ENCODE data around the gene ZKSCAN3.
"Not testable (repeated sequence)": the region's sequence is repeated elsewhere in the genome, so short reads cannot be mapped to it uniquely, and the experiment has no call there.

The ZKSCAN3 gene

DNA sequence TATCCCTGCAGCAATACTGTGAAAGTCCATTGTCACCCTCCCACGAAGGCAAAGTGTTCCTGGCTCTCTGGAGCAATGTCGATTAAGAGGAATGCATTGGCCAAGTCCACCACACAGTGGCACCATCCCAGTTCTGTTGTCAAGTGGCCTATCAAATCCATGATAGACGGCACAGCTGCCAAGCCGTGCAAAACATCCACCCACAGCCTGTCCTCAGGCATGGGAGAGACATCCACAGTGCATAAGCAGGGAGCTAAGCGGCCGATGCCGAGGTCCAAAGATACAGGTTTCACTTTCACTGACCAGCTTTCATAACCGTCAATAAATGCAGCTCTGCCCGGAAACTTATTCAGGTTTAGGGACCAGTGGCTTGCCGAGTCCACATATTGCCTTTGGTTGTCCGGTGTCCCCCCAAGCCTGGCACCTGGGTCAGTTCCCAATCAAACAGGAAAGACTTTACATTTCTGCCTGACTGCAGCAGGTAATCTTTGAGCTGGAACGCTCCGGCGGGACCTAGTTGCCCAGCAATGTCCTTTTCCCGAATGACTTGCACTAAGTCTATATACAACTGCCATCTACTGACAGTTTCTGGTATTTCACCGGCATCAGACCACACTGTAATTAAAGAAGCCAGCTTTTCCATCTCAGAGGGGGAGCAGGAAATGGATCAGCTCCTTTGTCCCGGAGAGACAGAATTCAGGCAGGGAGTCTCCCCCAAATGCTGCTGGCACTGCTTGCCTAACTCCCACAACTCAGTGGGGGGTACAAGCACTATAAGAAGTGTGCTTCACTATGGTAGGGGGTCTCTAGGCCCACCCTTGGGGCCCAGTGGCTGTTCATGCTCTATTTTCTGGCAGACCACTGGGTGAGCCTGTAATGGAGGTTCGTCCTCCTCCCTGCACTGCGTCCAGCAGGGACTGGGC lies 6.3 kb downstream of the ZKSCAN3 start:
- H3K9ac ChIP-seq (ENCODE audit: low read length): peak overlapping the region; percentile 46
- H3F3A ChIP-seq (ENCODE audit: insufficient read depth): peaks cover 2% of the 10 kb centered on the region; the same call in 1 of the 2 replicates
- peaks cover 5% of the 10 kb centered on the region; the same call in 1 of the 2 replicates for H3K36me3 ChIP-seq (ENCODE audit: low read length)
- H3K27me3 ChIP-seq (ENCODE audit: low read length): no peaks in the 10 kb centered on the region
- no peaks in the 10 kb centered on the region for H4K20me1 ChIP-seq (ENCODE audit: low read depth, low read length)
- H3K9me2 ChIP-seq (replicated peaks; ENCODE audit: insufficient read depth, low read length): no peaks in the 10 kb centered on the region
- peak overlapping the region; percentile 69 for H2AFZ ChIP-seq (ENCODE audit: low read depth, low read length, severe bottlenecking)
- H3K4me2 ChIP-seq (ENCODE audit: low read depth, low read length, poor library complexity, severe bottlenecking): peak overlapping the region; percentile 66
- TF ChIP-seq, protein P1, sequence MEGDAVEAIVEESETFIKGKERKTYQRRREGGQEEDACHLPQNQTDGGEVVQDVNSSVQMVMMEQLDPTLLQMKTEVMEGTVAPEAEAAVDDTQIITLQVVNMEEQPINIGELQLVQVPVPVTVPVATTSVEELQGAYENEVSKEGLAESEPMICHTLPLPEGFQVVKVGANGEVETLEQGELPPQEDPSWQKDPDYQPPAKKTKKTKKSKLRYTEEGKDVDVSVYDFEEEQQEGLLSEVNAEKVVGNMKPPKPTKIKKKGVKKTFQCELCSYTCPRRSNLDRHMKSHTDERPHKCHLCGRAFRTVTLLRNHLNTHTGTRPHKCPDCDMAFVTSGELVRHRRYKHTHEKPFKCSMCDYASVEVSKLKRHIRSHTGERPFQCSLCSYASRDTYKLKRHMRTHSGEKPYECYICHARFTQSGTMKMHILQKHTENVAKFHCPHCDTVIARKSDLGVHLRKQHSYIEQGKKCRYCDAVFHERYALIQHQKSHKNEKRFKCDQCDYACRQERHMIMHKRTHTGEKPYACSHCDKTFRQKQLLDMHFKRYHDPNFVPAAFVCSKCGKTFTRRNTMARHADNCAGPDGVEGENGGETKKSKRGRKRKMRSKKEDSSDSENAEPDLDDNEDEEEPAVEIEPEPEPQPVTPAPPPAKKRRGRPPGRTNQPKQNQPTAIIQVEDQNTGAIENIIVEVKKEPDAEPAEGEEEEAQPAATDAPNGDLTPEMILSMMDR (IDR thresholded peaks at IDR 0.05; ENCODE audit: insufficient read depth, low read length, poor library complexity, severe bottlenecking): peak; percentile 83
- TF ChIP-seq EZH2phosphoT487 (conservative IDR thresholded peaks at IDR 0.05; ENCODE audit: low read length): no peak
- H3K9me3 ChIP-seq (ENCODE audit: insufficient read depth, low read length): peaks cover 13% of the 10 kb centered on the region; the same call in 1 of the 2 replicates
- peaks cover 18% of the 10 kb centered on the region; the same call in 1 of the 2 replicates for H3K79me2 ChIP-seq (ENCODE audit: insufficient read depth, low read length)
- H3K27ac ChIP-seq (ENCODE audit: low read depth, low read length): no peak overlapping the region
- H3K4me3 ChIP-seq (ENCODE audit: insufficient read depth, low read length, poor library complexity, severe bottlenecking): peak overlapping the region; percentile 46

DNA sequence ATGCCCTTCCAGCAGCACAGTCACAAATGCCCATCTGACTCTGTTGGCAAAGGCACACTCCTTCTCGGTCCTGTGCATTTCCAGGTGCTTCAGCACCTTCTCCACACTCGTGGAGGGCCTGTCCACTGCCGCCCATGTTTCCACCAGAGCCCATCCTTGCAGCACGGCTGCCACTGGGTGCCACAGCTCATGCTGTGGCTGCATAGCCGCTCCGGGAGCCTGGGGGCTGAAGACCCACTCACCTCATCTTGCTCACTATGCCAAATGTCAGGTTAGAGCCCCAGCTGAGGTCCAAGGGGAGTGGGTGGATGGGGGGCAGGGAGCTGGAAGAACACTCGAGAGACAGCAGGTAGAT lies 6.9 kb downstream of the ZKSCAN3 start:
- H3F3A ChIP-seq (ENCODE audit: insufficient read depth): no peaks in the 10 kb centered on the region; the same call in 1 of the 2 replicates
- peaks cover 13% of the 10 kb centered on the region; the same call in 1 of the 2 replicates for H3K9me3 ChIP-seq (ENCODE audit: insufficient read depth, low read length)
- no peak overlapping the region for H3K4me2 ChIP-seq (ENCODE audit: low read depth, low read length, poor library complexity, severe bottlenecking)
- no peak for TF ChIP-seq EZH2phosphoT487 (conservative IDR thresholded peaks at IDR 0.05; ENCODE audit: low read length)
- TF ChIP-seq, protein P1 (IDR thresholded peaks at IDR 0.05; ENCODE audit: insufficient read depth, low read length, poor library complexity, severe bottlenecking): no peak
- H3K9ac ChIP-seq (ENCODE audit: low read length): no peak overlapping the region
- no peak overlapping the region for H3K27ac ChIP-seq (ENCODE audit: low read depth, low read length)
- no peaks in the 10 kb centered on the region for H3K9me2 ChIP-seq (replicated peaks; ENCODE audit: insufficient read depth, low read length)
- no peaks in the 10 kb centered on the region for H3K27me3 ChIP-seq (ENCODE audit: low read length)
- H3K79me2 ChIP-seq (ENCODE audit: insufficient read depth, low read length): peaks cover 15% of the 10 kb centered on the region; the same call in 1 of the 2 replicates
- H4K20me1 ChIP-seq (ENCODE audit: low read depth, low read length): no peaks in the 10 kb centered on the region
- H2AFZ ChIP-seq (ENCODE audit: low read depth, low read length, severe bottlenecking): no peak overlapping the region
- no peak overlapping the region for H3K4me3 ChIP-seq (ENCODE audit: insufficient read depth, low read length, poor library complexity, severe bottlenecking)
- H3K36me3 ChIP-seq (ENCODE audit: low read length): peaks cover 5% of the 10 kb centered on the region; the same call in 1 of the 2 replicates

DNA sequence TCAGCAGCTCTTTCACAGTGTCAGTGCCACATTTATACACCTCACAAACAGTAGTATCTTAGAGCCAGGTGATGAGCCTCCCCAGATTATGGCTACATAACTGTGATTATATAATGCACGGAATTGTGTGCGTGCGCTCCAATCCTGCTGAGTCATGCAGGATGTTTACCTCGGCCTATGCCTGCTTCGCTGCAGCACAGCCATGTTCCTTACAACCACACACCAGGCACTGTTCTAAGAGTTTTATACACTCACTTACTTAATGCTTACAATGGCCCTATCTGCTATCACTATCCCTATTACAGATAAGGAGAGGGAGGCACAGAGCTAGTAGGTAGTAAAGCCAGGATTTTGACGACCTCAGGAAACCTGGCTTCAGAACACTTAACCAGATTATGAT lies 7.3 kb downstream of the ZKSCAN3 start:
- no peak overlapping the region for H3K4me2 ChIP-seq (ENCODE audit: low read depth, low read length, poor library complexity, severe bottlenecking)
- no peak overlapping the region for H3K9ac ChIP-seq (ENCODE audit: low read length)
- TF ChIP-seq, protein P1 (IDR thresholded peaks at IDR 0.05; ENCODE audit: insufficient read depth, low read length, poor library complexity, severe bottlenecking): no peak
- no peak for TF ChIP-seq EZH2phosphoT487 (conservative IDR thresholded peaks at IDR 0.05; ENCODE audit: low read length)
- no peaks in the 10 kb centered on the region for H3F3A ChIP-seq (ENCODE audit: insufficient read depth)
- H3K27ac ChIP-seq (ENCODE audit: low read depth, low read length): no peak overlapping the region
- H2AFZ ChIP-seq (ENCODE audit: low read depth, low read length, severe bottlenecking): no peak overlapping the region
- no peaks in the 10 kb centered on the region for H3K9me2 ChIP-seq (replicated peaks; ENCODE audit: insufficient read depth, low read length)
- peaks cover 11% of the 10 kb centered on the region; the same call in 1 of the 2 replicates for H3K79me2 ChIP-seq (ENCODE audit: insufficient read depth, low read length)
- H3K4me3 ChIP-seq (ENCODE audit: insufficient read depth, low read length, poor library complexity, severe bottlenecking): no peak overlapping the region
- H3K36me3 ChIP-seq (ENCODE audit: low read length): peaks cover 5% of the 10 kb centered on the region; the same call in 1 of the 2 replicates
- H3K9me3 ChIP-seq (ENCODE audit: insufficient read depth, low read length): peaks cover 13% of the 10 kb centered on the region; the same call in 1 of the 2 replicates
- no peaks in the 10 kb centered on the region for H3K27me3 ChIP-seq (ENCODE audit: low read length)
- H4K20me1 ChIP-seq (ENCODE audit: low read depth, low read length): no peaks in the 10 kb centered on the region

DNA sequence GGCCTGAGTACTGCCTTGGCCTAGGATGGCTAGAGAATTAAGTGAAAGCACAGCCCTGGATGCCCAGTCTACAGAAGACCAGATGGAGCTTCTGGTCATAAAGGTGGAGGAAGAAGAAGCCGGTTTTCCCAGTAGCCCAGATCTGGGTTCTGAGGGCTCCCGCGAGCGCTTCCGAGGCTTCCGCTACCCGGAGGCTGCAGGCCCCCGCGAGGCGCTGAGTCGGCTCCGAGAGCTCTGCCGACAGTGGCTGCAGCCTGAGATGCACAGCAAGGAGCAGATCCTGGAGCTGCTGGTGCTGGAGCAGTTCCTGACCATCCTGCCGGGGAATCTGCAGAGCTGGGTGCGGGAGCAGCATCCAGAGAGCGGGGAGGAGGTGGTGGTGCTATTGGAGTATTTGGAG lies 9.8 kb downstream of the ZKSCAN3 start:
- H3K9me2 ChIP-seq (replicated peaks; ENCODE audit: insufficient read depth, low read length); H3K9ac ChIP-seq (ENCODE audit: low read length); H3K4me2 ChIP-seq (ENCODE audit: low read depth, low read length, poor library complexity, severe bottlenecking): not testable (repeated sequence)

More for the DNA sequence above, 9.8 kb downstream of the ZKSCAN3 start:
- H4K20me1 ChIP-seq (ENCODE audit: low read depth, low read length); H3F3A ChIP-seq (ENCODE audit: insufficient read depth); H3K27me3 ChIP-seq (ENCODE audit: low read length); H2AFZ ChIP-seq (ENCODE audit: low read depth, low read length, severe bottlenecking); H3K79me2 ChIP-seq (ENCODE audit: insufficient read depth, low read length); H3K4me3 ChIP-seq (ENCODE audit: insufficient read depth, low read length, poor library complexity, severe bottlenecking); H3K9me3 ChIP-seq (ENCODE audit: insufficient read depth, low read length); H3K27ac ChIP-seq (ENCODE audit: low read depth, low read length); H3K36me3 ChIP-seq (ENCODE audit: low read length): not testable (repeated sequence)

Measured in SU-DHL-6 (cell line).